Heart left ventricle (tissue), 16 donors: ENCODE data around the gene LAG3. TPM values are rescaled to one million over a fixed set of nuclear protein-coding genes. Genes with fewer than 3 reads are reported as not detected.

ENCODE experiments used
- ATAC-seq, 4 donors: fragments of 200-7000 bp; cut with Tn5 transposase; one replicate each; pipeline ENCODE4 v1.9.1; 2020 to 2022; ENCODE audit warnings: moderate library complexity in 4 of 4, mild to moderate bottlenecking in 3 of 4, moderate number of reproducible peaks in 1 of 4
- DNase-seq, 5 donors: peaks; one replicate each; pipeline ENCODE4 v3.0.0-alpha.2; 2020
- H3K27ac ChIP-seq, 12 donors: fragments of 200-600 bp; sonication (generic) in 4 of 12; one replicate each; pipeline versions ENCODE4 v1.5.0 to v1.8.0; 2016 to 2022; ENCODE audit warnings: mild to moderate bottlenecking in 2 of 12
- H3K27me3 ChIP-seq, 9 donors: fragments of 200-600 bp; sonication (generic) in 2 of 9; one replicate each; pipeline versions ENCODE4 v1.5.1 to v1.8.0; 2016 to 2022; ENCODE audit warnings: mild to moderate bottlenecking in 3 of 9
- H3K36me3 ChIP-seq, 9 donors: fragments of 200-600 bp; sonication (generic) in 2 of 9; one replicate each; pipeline versions ENCODE4 v1.5.0 to v1.8.0; 2018 to 2022; ENCODE audit warnings: mild to moderate bottlenecking in 2 of 9
- H3K4me1 ChIP-seq, 12 donors: fragments of 200-600 bp; sonication (generic) in 4 of 12; one replicate each; pipeline versions ENCODE4 v1.5.0 to v1.8.0; 2016 to 2022; ENCODE audit warnings: mild to moderate bottlenecking in 3 of 12
- H3K4me3 ChIP-seq, 12 donors: fragments of 200-600 bp; sonication (generic) in 4 of 12; one replicate each; pipeline versions ENCODE4 v1.5.0 to v1.8.0; 2017 to 2022; ENCODE audit warnings: mild to moderate bottlenecking in 9 of 12, moderate library complexity in 4 of 12
- H3K9me3 ChIP-seq, 12 donors: fragments of 200-600 bp; sonication (generic) in 4 of 12; one replicate each; pipeline versions ENCODE4 v1.5.0 to v1.8.0; 2016 to 2022; ENCODE audit warnings: mild to moderate bottlenecking in 1 of 12
- POLR2A ChIP-seq, 2 donors: fragments of 450-650 bp; IDR thresholded peaks; one replicate each; pipeline ENCODE4 v1.6.1; 2017; ENCODE audit warnings: antibody characterized with exemption in 2 of 2, mild to moderate bottlenecking in 2 of 2, moderate library complexity in 2 of 2
- WGBS, 4 donors: extraction: QIAGEN DNeasy Blood & Tissue Kit in 2 of 4; methylation state at CpG; one replicate each; pipeline versions ENCODE4 v1.1.5 to v1.1.7; 2013 to 2018; 5-methylcytosine and 5-hydroxymethylcytosine counted together
- intact Hi-C, 10 donors: fragments of 100-400 bp; cut with DNase I; formaldehyde crosslinking; loops; one replicate each; pipeline versions ENCODE4 v1.11.1 to v1.14.2; 2022
- polyA plus RNA-seq, 2 donors: library from polyadenylated mRNA; stranded (reverse); fragments of 200-250 nt; gene quantifications; one replicate each; pipeline ENCODE4 v1.2.3, GENCODE V29; 2013
- total RNA-seq, 9 donors: library from RNA; depleted of rRNA in 2 of 9; stranded (reverse); fragments of >200 nt in 2 of 9; fragmentation: NEBNext Ultra II Directional in 3 of 9; extraction: Animal tissue kit (Norgen Biotek cat#: 25700) in 3 of 9; gene quantifications; one replicate each; pipeline versions ENCODE4 v1.1.0 to v1.2.4, GENCODE V29; 2016 to 2023
- TF ChIP-seq, protein P1 (sequence below), 12 donors: fragments of 200-600 bp; sonication (generic) in 4 of 12; IDR thresholded peaks; one replicate each; pipeline versions ENCODE4 v1.5.0 to v1.8.0; 2018 to 2022; ENCODE audit warnings: antibody characterized with exemption in 12 of 12, mild to moderate bottlenecking in 5 of 12
- donor health status: ischemic (EF 13 %, LVEDD 7.1; RV severe dilation, severe dysfunction).
- donor health status: healthy with polysubstance abuse.
- donor health status: DM: no; HTN: yes; CAD: no.
- donor health status: DM: no; HTN: no; CAD: no.
- donor health status: ischemic (EF 25% LVEDD 6.9; RV normal size, moderate dysfunction).
- donor health status: ischemic (EF 25% LVEDD 5.7; RV mildly dilated, moderate dysfunction).
- donor health status: healthy.
- donor health status: DM: yes; HTN: yes; CAD: no.
- donor health status: ischemic (EF 35%, LVEDD 5.7; RV mildly dilated, moderate dysfunction).
- donor health status: nonischemic (EF 11% LVEDD 7.7; RV severe dilation, severe dysfunction).
- donor health status: DM: yes; HTN: yes; CAD: no.
- donor health status: PGD.
- donor health status: ischemic (EF 29% LVEDD 5.4; RV normal size, mild dysfunction).
- donor health status: nonischemic (EF 23%, LVEDD 6.1; RV moderate dilation, normal function).

The LAG3 gene
- total and polyA plus RNA-seq, 11 donors, result 0.03 to 1.5 (median 0.34) TPM; not detected in 4

DNA sequence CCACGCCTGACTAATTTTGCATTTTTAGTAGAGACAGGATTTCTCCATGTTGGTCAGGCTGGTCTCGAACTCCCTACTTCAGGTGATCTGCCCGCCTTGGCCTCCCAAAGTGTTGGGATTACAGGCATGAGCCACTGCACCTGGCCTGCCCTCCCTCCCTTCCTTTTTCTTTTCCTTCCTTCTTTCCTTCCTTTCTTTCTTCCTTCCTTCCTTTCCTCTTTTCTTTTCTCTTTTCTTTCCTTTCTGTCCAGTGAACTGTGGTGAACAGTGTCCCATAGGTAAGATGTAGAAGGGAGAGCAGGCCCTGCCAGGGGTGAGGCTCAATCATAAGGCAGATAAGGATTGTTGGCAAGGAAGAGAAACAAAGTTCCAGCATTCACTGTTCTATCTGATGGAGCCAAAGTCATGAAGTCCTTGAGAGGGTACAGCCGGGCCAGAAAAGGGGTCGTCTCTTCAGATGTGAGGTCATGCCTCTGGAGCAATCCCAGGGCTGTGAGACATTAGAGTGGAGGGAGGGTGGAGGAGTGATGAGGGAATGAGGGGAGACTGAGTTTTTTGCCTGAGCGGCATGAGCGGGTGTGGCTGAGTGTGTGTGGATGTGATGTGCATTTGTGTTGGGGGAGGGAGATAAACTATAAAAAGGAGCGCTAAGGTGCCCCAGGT, 15.2 kb upstream of the LAG3 start:
- 63 to 74% (median 68%) methylated on average over 8 of the region's 8 CpGs for WGBS, 4 donors
- ATAC-seq, result no peak
- TF ChIP-seq, protein P1, sequence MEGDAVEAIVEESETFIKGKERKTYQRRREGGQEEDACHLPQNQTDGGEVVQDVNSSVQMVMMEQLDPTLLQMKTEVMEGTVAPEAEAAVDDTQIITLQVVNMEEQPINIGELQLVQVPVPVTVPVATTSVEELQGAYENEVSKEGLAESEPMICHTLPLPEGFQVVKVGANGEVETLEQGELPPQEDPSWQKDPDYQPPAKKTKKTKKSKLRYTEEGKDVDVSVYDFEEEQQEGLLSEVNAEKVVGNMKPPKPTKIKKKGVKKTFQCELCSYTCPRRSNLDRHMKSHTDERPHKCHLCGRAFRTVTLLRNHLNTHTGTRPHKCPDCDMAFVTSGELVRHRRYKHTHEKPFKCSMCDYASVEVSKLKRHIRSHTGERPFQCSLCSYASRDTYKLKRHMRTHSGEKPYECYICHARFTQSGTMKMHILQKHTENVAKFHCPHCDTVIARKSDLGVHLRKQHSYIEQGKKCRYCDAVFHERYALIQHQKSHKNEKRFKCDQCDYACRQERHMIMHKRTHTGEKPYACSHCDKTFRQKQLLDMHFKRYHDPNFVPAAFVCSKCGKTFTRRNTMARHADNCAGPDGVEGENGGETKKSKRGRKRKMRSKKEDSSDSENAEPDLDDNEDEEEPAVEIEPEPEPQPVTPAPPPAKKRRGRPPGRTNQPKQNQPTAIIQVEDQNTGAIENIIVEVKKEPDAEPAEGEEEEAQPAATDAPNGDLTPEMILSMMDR (IDR thresholded peaks at IDR 0.05), result no peak
- TF ChIP-seq POLR2A (IDR thresholded peaks at IDR 0.05), result no peak
- DNase-seq, result no peak
- intact Hi-C loops, result no loop called here
- Histone ChIP-seq H3K4me3 (no peak overlapping the region), H3K4me1 (peaks cover 0 to 30% (median 8%) of the 10 kb centered on the region in 12 donors), H3K36me3 (peaks cover 0 to under 1% (median 0%) of the 10 kb centered on the region in 9 donors), H3K27ac (no peak overlapping the region), H3K9me3 (no peaks in the 10 kb centered on the region), H3K27me3 (no peaks in the 10 kb centered on the region)

DNA sequence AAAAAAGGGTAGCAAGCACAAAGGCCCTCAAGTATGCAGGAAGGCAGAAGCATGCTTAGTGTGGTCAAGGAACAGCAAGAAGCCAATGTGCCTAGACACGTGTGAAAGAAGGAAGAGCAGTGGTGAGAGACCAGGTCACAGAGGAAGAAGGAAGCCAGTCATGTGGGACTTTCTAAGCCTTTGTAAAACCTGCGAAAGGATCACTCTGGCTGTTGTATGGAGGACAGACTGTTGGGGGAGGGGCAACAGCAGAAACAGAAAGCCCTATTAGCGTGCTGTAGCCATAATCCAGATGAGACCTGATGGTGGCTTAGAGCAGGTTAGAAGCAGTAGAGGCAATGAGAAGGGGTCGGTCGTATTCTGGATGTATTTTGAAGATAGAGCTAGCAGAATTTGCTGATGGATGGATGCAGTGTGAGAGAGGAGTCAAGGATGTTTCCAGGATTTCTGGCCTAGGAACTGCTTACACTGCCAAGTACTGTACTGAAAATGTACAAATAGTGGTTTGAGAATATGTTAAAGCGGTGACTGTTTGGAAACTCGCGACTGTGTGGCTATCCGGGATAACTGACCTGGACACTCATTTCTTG, 13.7 kb upstream of the LAG3 start:
- intact Hi-C loops, result no loop called here
- DNase-seq, result no peak

DNA sequence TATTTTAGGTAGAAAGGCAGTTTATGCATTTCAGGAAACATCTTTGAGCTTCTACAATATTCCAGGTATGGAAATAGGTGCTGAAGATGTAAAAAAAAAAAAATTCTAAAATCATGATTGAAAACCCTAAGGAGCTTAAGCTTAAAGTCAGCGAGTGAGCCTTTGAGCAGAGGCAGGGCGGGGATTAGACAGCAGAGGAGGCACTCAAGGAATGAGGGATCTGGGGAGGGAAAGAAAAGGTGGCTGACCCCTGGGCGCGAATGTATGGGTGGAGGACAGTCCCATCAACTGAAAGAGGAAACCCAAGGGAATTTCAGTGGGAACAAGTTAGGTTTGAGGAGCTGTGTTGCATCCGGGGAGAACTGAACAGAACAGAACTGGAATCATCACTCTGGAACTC, 12.6 kb upstream of the LAG3 start:
- H3K4me3 ChIP-seq, result no peak overlapping the region
- H3K27ac ChIP-seq, result no peak overlapping the region
- no peak for ATAC-seq
- no peak for TF ChIP-seq POLR2A (IDR thresholded peaks at IDR 0.05)
- TF ChIP-seq, protein P1 (IDR thresholded peaks at IDR 0.05), result no peak
- no peaks in the 10 kb centered on the region for H3K9me3 ChIP-seq
- no peak for DNase-seq
- H3K4me1 ChIP-seq, result peaks cover 0 to 34% (median 14%) of the 10 kb centered on the region in 12 donors
- intact Hi-C loops, result no loop called here
- no peaks in the 10 kb centered on the region for H3K27me3 ChIP-seq
- no peaks in the 10 kb centered on the region for H3K36me3 ChIP-seq
- 86 to 92% (median 89%) methylated on average over 5 of the region's 5 CpGs for WGBS, 4 donors

More for the DNA sequence above, 13.7 kb upstream of the LAG3 start:
- H3K4me3 ChIP-seq, result no peak overlapping the region
- 87 to 91% (median 90%) methylated on average over 9 of the region's 9 CpGs for WGBS, 4 donors
- no peaks in the 10 kb centered on the region for H3K36me3 ChIP-seq
- H3K9me3 ChIP-seq, result no peaks in the 10 kb centered on the region
- no peaks in the 10 kb centered on the region for H3K27me3 ChIP-seq
- TF ChIP-seq, protein P1 (IDR thresholded peaks at IDR 0.05), result no peak
- no peak for TF ChIP-seq POLR2A (IDR thresholded peaks at IDR 0.05)
- no peak overlapping the region for H3K27ac ChIP-seq
- peaks cover 0 to 33% (median 9%) of the 10 kb centered on the region in 12 donors for H3K4me1 ChIP-seq
- no peak for ATAC-seq

DNA sequence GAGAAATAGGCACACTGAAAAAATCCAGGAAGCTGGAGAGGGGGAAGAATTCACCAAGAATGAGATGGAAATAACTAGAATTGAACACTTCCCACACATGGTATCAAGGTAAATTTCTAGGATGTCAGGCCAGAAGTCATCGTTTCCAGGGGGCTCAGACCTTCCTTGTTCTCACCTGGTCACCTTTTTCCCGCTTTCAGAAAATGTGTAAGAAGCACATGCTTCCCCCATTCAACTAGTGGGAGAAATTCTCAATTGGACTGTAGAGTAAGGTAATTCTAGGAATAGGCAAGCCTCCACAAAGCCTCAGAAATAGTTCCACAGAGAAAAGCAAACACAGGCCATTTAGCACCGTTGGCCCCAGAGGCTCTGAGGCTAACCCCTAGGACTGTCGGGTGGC, 8.9 kb upstream of the LAG3 start:
- Histone ChIP-seq H3K27me3 (peaks cover 0 to 4% (median 0%) of the 10 kb centered on the region in 9 donors), H3K27ac (peak overlapping the region; percentile 80 to 99 (median 94)), H3K36me3 (no peaks in the 10 kb centered on the region), H3K4me1 (peaks cover 4 to 44% (median 34%) of the 10 kb centered on the region in 12 donors), H3K4me3 (peak overlapping the region in 5 of 12 donors; percentile 22 to 100 (median 93)), H3K9me3 (no peaks in the 10 kb centered on the region)
- TF ChIP-seq POLR2A (IDR thresholded peaks at IDR 0.05), result no peak
- TF ChIP-seq, protein P1 (IDR thresholded peaks at IDR 0.05), result no peak
- intact Hi-C loops, result no loop called here
- WGBS, 4 donors, result 68 to 79% (median 70%) methylated on average over 4 of the region's 4 CpGs
- DNase-seq, result no peak
- no peak for ATAC-seq
